ENCODE data around the gene CHRNA4. TPM values are rescaled to one million over a fixed set of nuclear protein-coding genes. Genes with fewer than 3 reads are reported as not detected.

The CHRNA4 gene
- total RNA-seq, 1 experiment from 2014 or later: 2.4 TPM

GRCh38 chr20:63349516-63349895 lies 11.6 kb downstream of the CHRNA4 start:
- ATAC-seq: no peak
- in situ Hi-C loops (cut with HindIII; ENCODE audit: low pct_unique_long_range_greater_than_20kb, low sequenced_read_pairs) (no loop called here), intact Hi-C loops (cut with micrococcal nuclease; ENCODE audit: unreplicated experiment) (no loop called here)
- H3K27me3 ChIP-seq (ENCODE audit: control insufficient read depth, insufficient read depth, low read length): no peaks in the 10 kb centered on the region
- DNase-seq (ENCODE audit: low read depth, low spot score): no peak
- no peaks in the 10 kb centered on the region for H3K4me1 ChIP-seq (ENCODE audit: control insufficient read depth, insufficient read depth, low read length)
- ChIA-PET POLR2A (no interaction called here), CTCF (interaction anchor here (0.5 kb wide), 1 partner anchor 125 kb away, joined by 3 read pairs; no protein-coding TSS in a partner anchor)
- no TSS peak for BruUV-seq (replicated peaks)
- H3K27ac ChIP-seq (ENCODE audit: low read length): no peak overlapping the region
- H3K36me3 ChIP-seq (ENCODE audit: control insufficient read depth, insufficient read depth, low read length): no peaks in the 10 kb centered on the region
- no peaks in the 10 kb centered on the region for H3K9me3 ChIP-seq (ENCODE audit: control insufficient read depth, insufficient read depth, low read depth, low read length)
- no peak for TF ChIP-seq POLR2AphosphoS5 (IDR thresholded peaks at IDR 0.05; ENCODE audit: low read depth, low read length)
- no peak for TF ChIP-seq REST (IDR thresholded peaks at IDR 0.05; ENCODE audit: insufficient read depth in 1 of 2, low read depth in 2 of 2, low read length in 1 of 2)
- H3K4me3 ChIP-seq (ENCODE audit: low read depth in 2 of 2, low read length in 2 of 2): no peak overlapping the region

- DNase-seq (ENCODE audit: low read depth, low spot score) (no peak), ATAC-seq (no peak)
- no peak for TF ChIP-seq SIN3A (IDR thresholded peaks at IDR 0.05; ENCODE audit: borderline replicate concordance, insufficient read depth, low read depth, low read length)
- no peak for TF ChIP-seq TCF7L2 (IDR thresholded peaks at IDR 0.05; ENCODE audit: low read depth, low read length)
- no peak for TF ChIP-seq POLR2AphosphoS5 (IDR thresholded peaks at IDR 0.05; ENCODE audit: low read depth, low read length)
- no peak for TF ChIP-seq CTCF (IDR thresholded peaks at IDR 0.05)
- TF ChIP-seq REST (IDR thresholded peaks at IDR 0.05; ENCODE audit: insufficient read depth in 1 of 2, low read depth in 2 of 2, low read length in 1 of 2): no peak
- Histone ChIP-seq H3K27me3 (ENCODE audit: control insufficient read depth, insufficient read depth, low read length) (no peaks in the 10 kb centered on the region), H3K36me3 (ENCODE audit: control insufficient read depth, insufficient read depth, low read length) (no peaks in the 10 kb centered on the region), H3K9me3 (ENCODE audit: control insufficient read depth, insufficient read depth, low read depth, low read length) (no peaks in the 10 kb centered on the region), H3K27ac (ENCODE audit: low read length) (no peak overlapping the region), H3K4me1 (ENCODE audit: control insufficient read depth, insufficient read depth, low read length) (no peaks in the 10 kb centered on the region), H3K4me3 (ENCODE audit: low read depth in 2 of 2, low read length in 2 of 2) (no peak overlapping the region)
- ChIA-PET POLR2A (no interaction called here), CTCF (interaction anchor here (0.5 kb wide), 1 partner anchor 125 kb away, joined by 3 read pairs; no protein-coding TSS in a partner anchor)
- in situ Hi-C loops (cut with HindIII; ENCODE audit: low pct_unique_long_range_greater_than_20kb, low sequenced_read_pairs): no loop called here
- BruUV-seq (replicated peaks): no TSS peak
- intact Hi-C loops (cut with micrococcal nuclease; ENCODE audit: unreplicated experiment): no loop called here
Measured at GRCh38 chr20:63348828-63349515, 12.2 kb downstream of the CHRNA4 start.
